GM21825 (cell line): ENCODE measurements around the gene ZBTB17.
"Not testable (repeated sequence)": the region's sequence is repeated elsewhere in the genome, so short reads cannot be mapped to it uniquely, and the experiment has no call there.

Experiments used
- ATAC-seq: cut with Tn5 transposase; IDR thresholded peaks from one replicate; pipeline ENCODE4 v1.9.1; 2021; ENCODE audit warnings: mild to moderate bottlenecking, moderate library complexity; ENCODE audit not compliant: unreplicated experiment

ZBTB17 gene

GRCh38 chr1:15900662-15901279, 75.1 kb downstream of the ZBTB17 start:
- ATAC-seq, result no peak

- ATAC-seq, result no peak
Measured at GRCh38 chr1:15899266-15899665, 76.6 kb downstream of the ZBTB17 start.

GRCh38 chr1:15896841-15897610, 78.9 kb downstream of the ZBTB17 start:
- ATAC-seq, result not testable (repeated sequence)

- no peak for ATAC-seq
Measured at GRCh38 chr1:15895233-15895632, 80.7 kb downstream of the ZBTB17 start.

GRCh38 chr1:15892857-15893599, 82.9 kb downstream of the ZBTB17 start:
- not testable (repeated sequence) for ATAC-seq
